GM18511 (cell line): ENCODE results near the gene FAM20A.

Experiments used
- ATAC-seq: cut with Tn5 transposase; IDR thresholded peaks from one replicate; pipeline ENCODE4 v1.9.1; 2021; ENCODE audit warnings: mild to moderate bottlenecking, moderate library complexity; ENCODE audit not compliant: unreplicated experiment

The FAM20A gene

DNA sequence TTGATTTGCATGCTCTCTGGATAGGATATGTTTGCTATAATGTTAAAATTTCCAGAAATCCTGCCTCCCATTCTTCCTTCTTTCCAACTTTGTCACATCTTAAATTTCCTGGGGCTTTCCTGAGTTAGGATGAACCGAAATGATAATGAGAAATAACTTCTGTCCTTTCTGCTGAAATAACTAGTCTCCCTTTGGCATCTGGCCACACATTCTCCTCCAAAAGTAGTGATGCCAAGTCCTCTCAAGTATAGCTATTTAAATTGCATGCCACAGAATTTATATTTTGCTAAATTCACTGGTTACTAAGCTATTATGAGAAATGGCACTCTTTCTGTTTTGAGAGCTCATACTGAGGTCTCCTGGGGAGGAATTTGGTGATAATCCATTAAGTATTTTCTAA is 30.6 kb downstream of the FAM20A start:
- ATAC-seq: no peak

- ATAC-seq: no peak
Measured at GRCh38 chr17:68569346-68569745, 31.8 kb downstream of the FAM20A start.

DNA sequence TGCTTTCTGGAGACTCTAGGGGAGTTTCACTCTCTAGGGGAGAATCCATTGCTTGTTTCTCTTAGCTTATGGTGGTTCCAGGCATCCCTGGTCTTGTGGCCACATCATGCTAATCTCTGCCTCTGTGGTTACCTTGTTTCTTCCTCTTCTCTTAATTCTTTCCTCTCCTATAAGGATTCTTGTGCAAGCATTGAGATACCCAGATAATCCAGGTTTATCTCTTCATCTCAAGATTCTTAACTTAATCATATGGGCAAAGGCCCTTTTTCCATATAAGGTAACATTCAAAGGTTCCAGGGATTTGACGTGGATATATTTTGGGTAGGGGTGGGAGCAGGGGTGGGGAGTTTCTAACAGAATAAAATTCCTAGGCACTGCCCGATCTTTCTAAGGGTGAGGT is 32.6 kb downstream of the FAM20A start:
- no peak for ATAC-seq

DNA sequence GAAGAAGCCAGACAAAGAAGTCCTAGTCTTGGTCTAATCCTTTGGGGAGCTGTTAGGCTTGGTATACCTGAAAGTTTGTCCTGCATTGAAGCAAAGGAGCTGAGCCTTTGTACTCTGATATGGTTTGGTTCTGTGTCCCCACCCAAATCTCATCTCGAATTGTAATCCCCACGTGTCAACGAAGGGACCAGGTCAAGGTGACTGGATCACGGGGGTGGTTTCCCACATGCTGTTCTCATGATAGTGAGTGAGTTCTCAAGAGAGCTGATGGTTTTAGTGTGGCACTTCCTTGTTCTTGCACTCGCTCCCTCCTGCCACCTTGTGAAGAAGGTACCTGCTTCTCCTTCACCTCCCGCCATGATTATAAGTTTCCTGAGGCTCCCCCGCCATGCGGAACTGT is 33.6 kb downstream of the FAM20A start:
- no peak for ATAC-seq

- ATAC-seq: no peak
Measured at GRCh38 chr17:68567035-68567434, 34.1 kb downstream of the FAM20A start.

GRCh38 chr17:68566442-68566738 is 34.8 kb downstream of the FAM20A start:
- ATAC-seq: no peak

DNA sequence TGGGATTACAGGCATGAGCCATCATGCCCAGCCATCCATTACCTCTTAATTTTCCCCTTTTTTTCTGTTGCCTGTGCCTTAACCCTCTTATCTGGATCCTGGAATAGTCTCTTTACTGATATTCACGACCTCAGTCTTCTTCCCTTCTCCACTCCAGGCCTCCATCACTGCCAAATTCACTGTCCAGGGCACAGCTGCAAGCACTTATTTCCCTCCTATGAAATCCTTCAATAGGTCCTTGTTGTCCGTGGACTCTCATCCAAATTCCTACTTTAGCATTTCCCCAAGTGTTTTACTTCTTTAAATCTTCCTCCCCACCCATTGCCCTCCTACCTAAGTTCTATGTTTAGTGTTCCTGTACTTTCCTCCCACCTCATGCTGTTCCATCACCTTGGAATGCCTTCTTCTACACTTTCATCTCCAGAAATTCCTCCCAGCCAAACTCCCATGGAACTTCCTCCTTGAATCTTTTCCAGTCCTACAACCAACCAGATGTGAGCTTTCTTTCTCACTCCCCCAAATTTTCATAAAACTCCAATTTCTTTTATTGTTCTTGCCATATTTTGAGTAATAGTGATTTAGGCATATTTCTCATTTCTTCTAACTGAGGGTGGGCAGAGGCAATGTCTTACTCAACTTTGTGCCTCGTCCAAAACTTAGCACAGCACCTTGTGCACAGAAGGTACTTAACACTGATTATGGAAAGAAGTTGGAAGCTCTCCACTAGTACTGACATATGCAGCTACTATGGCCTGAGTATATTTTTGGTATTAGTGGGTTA is 35.3 kb downstream of the FAM20A start:
- ATAC-seq: no peak

GRCh38 chr17:68564415-68565111 is 36.6 kb downstream of the FAM20A start:
- ATAC-seq: no peak

- ATAC-seq: no peak
Measured at GRCh38 chr17:68562736-68563135, 38.4 kb downstream of the FAM20A start.

- ATAC-seq: no peak
Measured at GRCh38 chr17:68560966-68561720, 40.0 kb downstream of the FAM20A start.

- no peak for ATAC-seq
Measured at GRCh38 chr17:68559316-68559715, 41.9 kb downstream of the FAM20A start.

GRCh38 chr17:68556551-68556950 is 44.6 kb downstream of the FAM20A start:
- no peak for ATAC-seq

GRCh38 chr17:68544111-68544915 is 56.9 kb downstream of the FAM20A start:
- ATAC-seq: no peak

DNA sequence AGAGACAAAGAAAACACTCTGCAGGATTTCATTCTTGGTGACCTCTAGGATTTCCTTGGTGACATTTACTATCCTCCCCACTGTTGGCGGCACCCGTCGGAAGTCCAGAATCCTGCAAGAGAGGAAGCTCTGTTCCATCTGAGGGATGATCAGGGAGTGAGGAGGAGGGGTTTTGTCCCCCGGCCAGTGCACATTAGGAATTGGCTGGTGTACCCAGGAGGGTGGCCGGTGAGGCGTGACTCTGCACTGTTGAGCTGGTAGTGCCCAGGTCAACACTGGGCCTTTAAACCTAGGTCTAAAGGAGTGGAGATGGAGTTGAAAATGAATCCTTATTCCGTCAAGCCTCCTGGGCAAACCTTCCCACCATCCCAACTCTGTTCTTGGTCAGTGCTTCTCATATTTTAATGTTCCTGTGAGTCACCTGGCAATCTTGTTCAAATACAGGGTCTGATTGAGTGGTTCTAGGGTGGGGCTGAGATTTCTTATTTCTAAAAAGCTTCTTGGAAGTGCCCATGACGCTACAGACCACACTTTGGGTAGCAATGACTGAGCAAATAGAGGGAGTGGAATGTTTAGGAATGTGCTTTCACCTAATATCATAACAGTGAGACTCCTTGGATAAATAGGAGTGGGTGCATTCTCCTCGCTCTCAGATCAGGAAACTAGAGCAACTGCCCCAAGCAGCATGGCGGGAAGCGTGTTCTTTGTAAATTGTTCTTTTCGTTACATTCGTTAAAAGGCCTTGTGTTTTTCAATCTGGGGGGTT is 58.3 kb downstream of the FAM20A start:
- no peak for ATAC-seq

DNA sequence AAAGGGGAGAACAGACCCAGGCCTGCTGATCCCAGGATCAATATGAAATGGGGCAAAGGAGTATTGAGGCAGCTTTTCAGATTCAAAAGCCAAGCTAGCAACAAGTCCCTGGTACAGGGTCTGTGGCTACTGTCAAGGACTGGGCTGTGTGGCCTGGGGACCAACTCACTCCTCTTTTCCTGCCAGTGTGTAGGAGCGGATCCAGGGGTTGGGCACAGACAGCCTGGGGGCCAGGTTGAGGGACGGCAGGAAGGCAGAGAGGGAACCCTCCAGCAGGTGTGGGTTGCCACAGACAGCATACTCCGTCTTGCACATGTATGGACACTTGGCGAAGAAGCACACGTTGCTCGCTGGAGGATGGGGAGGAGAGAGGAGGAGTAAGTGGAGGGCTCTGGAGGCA is 59.4 kb downstream of the FAM20A start:
- no peak for ATAC-seq

- ATAC-seq: no peak
Measured at GRCh38 chr17:68540981-68541380, 60.2 kb downstream of the FAM20A start.

- ATAC-seq: peak; percentile 50
Measured at GRCh38 chr17:68539548-68540467, 61.4 kb downstream of the FAM20A start.

- ATAC-seq: no peak
Measured at GRCh38 chr17:68535922-68536321, 65.2 kb downstream of the FAM20A start.

DNA sequence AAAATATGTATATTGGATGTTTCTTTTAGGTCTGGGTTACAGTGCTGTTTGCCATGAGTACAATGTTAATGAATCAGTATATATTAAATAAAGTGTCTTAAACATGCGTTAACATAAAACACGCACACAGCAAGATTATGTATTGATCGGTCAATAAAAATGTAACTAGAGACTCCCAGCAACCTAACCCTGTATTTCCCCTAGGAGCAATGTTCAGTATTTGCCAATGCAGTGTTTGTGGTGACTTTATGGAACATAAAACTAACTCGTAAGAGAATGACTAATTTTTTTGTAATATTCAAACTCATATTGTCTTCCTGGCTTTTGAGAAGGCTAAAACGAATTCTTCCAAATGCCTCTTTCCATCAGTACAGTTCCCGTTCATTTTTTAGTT is 66.5 kb downstream of the FAM20A start:
- no peak for ATAC-seq
